HepG2 (cell line): ENCODE results near the gene GPN2. TPM values are rescaled to one million over a fixed set of nuclear protein-coding genes. Genes with fewer than 3 reads are reported as not detected.
"Not testable (repeated sequence)": the region's sequence is repeated elsewhere in the genome, so short reads cannot be mapped to it uniquely, and the experiment has no call there.

Experiments
- ATAC-seq: fragments of 200-7000 bp; cut with Tn5 transposase; 3 replicates; pipeline ENCODE4 v1.9.1; 2020; ENCODE audit warnings: mild to moderate bottlenecking, moderate library complexity
- BruUV-seq: library from RNA; stranded (reverse); fragments of 400-500 nt; replicated peaks from 2 replicates; lab custom pipeline; 2021; lab: Mats Ljungman, UMichigan
- CTCF ChIA-PET: fragments of 300-600 bp; formaldehyde crosslinking; extraction: SDS; loops from one replicate; lab custom pipeline; 2021; ENCODE audit warnings: low total read pairs, inconsistent platforms, low intra/inter-chr PET ratio; lab: Yijun Ruan, JAX
- POLR2A ChIA-PET: fragments of 350-600 bp; sonication (Branson Sonifier 250); formaldehyde crosslinking; loops from one replicate; lab custom pipeline; 2020; ENCODE audit warnings: antibody characterized with exemption, inconsistent platforms; lab: Yijun Ruan, JAX
- DNase-seq: peaks from one replicate; pipeline ENCODE4 v3.0.0-alpha.2; 2015; ENCODE audit warnings: low spot score
- FAIRE-seq: peaks from 3 replicates; lab custom pipeline; 2011; peaks lifted over from hg19 to GRCh38; lab: Jason Lieb, UNC
- H2AFZ ChIP-seq: one replicate; pipeline ENCODE4 v1.6.1; 2011; ENCODE audit warnings: low read length, inconsistent platforms
- H3K27ac ChIP-seq: fragments of 300-600 bp; 3 replicates; pipeline ENCODE4 v1.8.0; 2011; ENCODE audit warnings: mixed run types, mild to moderate bottlenecking, mixed read lengths, low read length, inconsistent platforms; ENCODE audit not compliant: insufficient read depth; ENCODE audit errors: extremely low read length
- H3K27me3 ChIP-seq, 2 experiments: fragments of 200-600 bp in 1 of 2; 2 replicates in 1 of 2; 3 replicates in 1 of 2; pipeline versions ENCODE4 v1.6.0 to v1.8.0; 2011; ENCODE audit warnings: low read length in 2 of 2, mild to moderate bottlenecking in 2 of 2, moderate library complexity in 2 of 2, inconsistent platforms in 1 of 2; ENCODE audit not compliant: insufficient read depth in 2 of 2, control insufficient read depth in 1 of 2
- H3K36me3 ChIP-seq, 2 experiments: fragments of 200-600 bp in 1 of 2; replicated peaks in 1 of 2; 2 replicates in 1 of 2; 3 replicates in 1 of 2; pipeline versions ENCODE4 v1.5.1 to v1.8.0; 2011; ENCODE audit warnings: low read length in 2 of 2, inconsistent platforms in 1 of 2; ENCODE audit not compliant: insufficient read depth in 2 of 2, control insufficient read depth in 1 of 2
- H3K4me1 ChIP-seq: 2 replicates; pipeline ENCODE4 v1.5.1; 2012; ENCODE audit warnings: low read length, inconsistent platforms; ENCODE audit not compliant: insufficient read depth
- H3K4me2 ChIP-seq: 2 replicates; pipeline ENCODE4 v1.6.0; 2011; ENCODE audit warnings: low read depth, low read length, inconsistent platforms
- H3K4me3 ChIP-seq, 3 experiments: fragments of 200-600 bp in 1 of 3; sonication (generic), shearing (Covaris generic) in 1 of 3; replicated peaks in 1 of 3; 2 replicates each; pipeline ENCODE4 v1.5.1; 2011 to 2016; ENCODE audit warnings: low read length in 3 of 3, inconsistent platforms in 2 of 3, low read depth in 2 of 3, mild to moderate bottlenecking in 2 of 3, control low read depth in 1 of 3, mixed read lengths in 1 of 3; ENCODE audit not compliant: insufficient read depth in 1 of 3
- H3K79me2 ChIP-seq: one replicate; pipeline ENCODE4 v1.6.1; 2011; ENCODE audit warnings: low read length, inconsistent platforms; ENCODE audit not compliant: insufficient read depth
- H3K9ac ChIP-seq: 2 replicates; pipeline ENCODE4 v1.6.0; 2011; ENCODE audit warnings: mild to moderate bottlenecking, low read depth, low read length, inconsistent platforms; ENCODE audit not compliant: insufficient read depth
- H3K9me3 ChIP-seq: 2 replicates; pipeline ENCODE4 v1.5.1; 2012; ENCODE audit warnings: mild to moderate bottlenecking, low read length
- H4K20me1 ChIP-seq: 2 replicates; pipeline ENCODE4 v1.6.0; 2011; ENCODE audit warnings: inconsistent platforms, mild to moderate bottlenecking, low read length, moderate library complexity; ENCODE audit not compliant: insufficient read depth
- NBN ChIP-seq: fragments of 450-650 bp; conservative IDR thresholded peaks from 2 replicates; pipeline ENCODE4 v1.6.1; 2017
- PRPF4 ChIP-seq: fragments of 200-400 bp; formaldehyde crosslinking; IDR thresholded peaks from 2 replicates; pipeline ENCODE4 v1.6.1; 2016; ENCODE audit warnings: low read length, low read depth; ENCODE audit not compliant: poor library complexity, severe bottlenecking
- ZNF460 ChIP-seq: sonication (generic); formaldehyde crosslinking; IDR thresholded peaks from 2 replicates; pipeline ENCODE4 v1.5.1; 2020; ENCODE audit warnings: missing genetic modification reagents, mild to moderate bottlenecking, borderline replicate concordance
- ZNF646 ChIP-seq: sonication (generic); formaldehyde crosslinking; IDR thresholded peaks from 2 replicates; pipeline ENCODE4 v1.9.0; 2021; ENCODE audit warnings: mild to moderate bottlenecking, missing genetic modification reagents
- ZNF660 ChIP-seq: sonication (generic); formaldehyde crosslinking; IDR thresholded peaks from 2 replicates; pipeline ENCODE4 v1.5.1; 2020; ENCODE audit warnings: mild to moderate bottlenecking, low read depth, missing genetic modification reagents, borderline replicate concordance
- WGBS: methylation state at CpG from one replicate; pipeline ENCODE4 v1.1.6; 2017; ENCODE audit warnings: low lambda C conversion rate; 5-methylcytosine and 5-hydroxymethylcytosine counted together
- in situ Hi-C: cut with HindIII; loops from 2 replicates; pipeline ENCODE4 v1.10.0; 2017; ENCODE audit warnings: low pct_unique_long_range_greater_than_20kb; ENCODE audit not compliant: extremely low pct_ligation_motif_present
- intact Hi-C: fragments of 100-400 bp; cut with micrococcal nuclease; formaldehyde crosslinking; loops from one replicate; pipeline ENCODE4 v1.10.0; 2022; ENCODE audit not compliant: unreplicated experiment
- polyA plus RNA-seq, 8 experiments: library from polyadenylated mRNA; depleted of rRNA in 3 of 8; stranded (reverse) in 7 of 8; unstranded in 1 of 8; fragments of >200 nt; fragmentation: Illumina TruSeq in 4 of 8; extraction: Trizol in 4 of 8; gene quantifications; 2 replicates each; pipeline versions ENCODE4 v1.2.1 to v1.2.3, GENCODE V29; 2011 to 2016; ENCODE audit warnings: low read depth in 4 of 8, missing spikeins in 1 of 8, mixed read lengths in 1 of 8; ENCODE audit not compliant: insufficient read depth in 1 of 8
- total RNA-seq, 5 experiments: library from RNA; depleted of rRNA; stranded (reverse); fragments of >200 nt; fragmentation: Illumina TruSeq; extraction: Trizol; gene quantifications; 2 replicates each; pipeline ENCODE4 v1.2.3, GENCODE V29; 2016; ENCODE audit warnings: low read depth in 1 of 5

GPN2 gene
- total and polyA plus RNA-seq, 2 of the 13 experiments (the other 11 are each of a cell fraction or from before 2014, with no cell fraction given), result 19.3 to 38.9 TPM

GRCh38 chr1:26848499-26848898, 41.6 kb downstream of the GPN2 start (continued):
- TF ChIP-seq ZNF646 (no peak), NBN (no peak), ZNF660 (CRISPR knock-in tag) (no peak), ZNF460 (CRISPR knock-in tag) (no peak), PRPF4 (no peak)

- ATAC-seq, H3K27me3 ChIP-seq, H2AFZ ChIP-seq, H3K27ac ChIP-seq, H3K79me2 ChIP-seq, H3K9ac ChIP-seq, H3K9me3 ChIP-seq, BruUV-seq, H4K20me1 ChIP-seq, intact Hi-C loops, H3K4me2 ChIP-seq, CTCF ChIA-PET, FAIRE-seq, DNase-seq, in situ Hi-C loops, H3K4me3 ChIP-seq: not testable (repeated sequence)
- POLR2A ChIA-PET, result interaction anchor here (1.8 kb wide), 1 partner anchor 11 kb away, joined by 4 read pairs; no protein-coding TSS in a partner anchor
- H3K4me1 ChIP-seq, result peaks cover 17% of the 10 kb centered on the region
- peaks cover 15 to 43% of the 10 kb centered on the region in 2 experiments for H3K36me3 ChIP-seq
- 97% methylated on average over 6 of the region's 6 CpGs for WGBS
Measured at GRCh38 chr1:26847826-26848225, 42.3 kb downstream of the GPN2 start.
